ENCODE data around the gene FBXO24.
"Not testable (repeated sequence)": the region's sequence is repeated elsewhere in the genome, so short reads cannot be mapped to it uniquely, and the experiment has no call there.

The FBXO24 gene, protein sequence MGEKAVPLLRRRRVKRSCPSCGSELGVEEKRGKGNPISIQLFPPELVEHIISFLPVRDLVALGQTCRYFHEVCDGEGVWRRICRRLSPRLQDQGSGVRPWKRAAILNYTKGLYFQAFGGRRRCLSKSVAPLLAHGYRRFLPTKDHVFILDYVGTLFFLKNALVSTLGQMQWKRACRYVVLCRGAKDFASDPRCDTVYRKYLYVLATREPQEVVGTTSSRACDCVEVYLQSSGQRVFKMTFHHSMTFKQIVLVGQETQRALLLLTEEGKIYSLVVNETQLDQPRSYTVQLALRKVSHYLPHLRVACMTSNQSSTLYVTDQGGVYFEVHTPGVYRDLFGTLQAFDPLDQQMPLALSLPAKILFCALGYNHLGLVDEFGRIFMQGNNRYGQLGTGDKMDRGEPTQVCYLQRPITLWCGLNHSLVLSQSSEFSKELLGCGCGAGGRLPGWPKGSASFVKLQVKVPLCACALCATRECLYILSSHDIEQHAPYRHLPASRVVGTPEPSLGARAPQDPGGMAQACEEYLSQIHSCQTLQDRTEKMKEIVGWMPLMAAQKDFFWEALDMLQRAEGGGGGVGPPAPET

DNA sequence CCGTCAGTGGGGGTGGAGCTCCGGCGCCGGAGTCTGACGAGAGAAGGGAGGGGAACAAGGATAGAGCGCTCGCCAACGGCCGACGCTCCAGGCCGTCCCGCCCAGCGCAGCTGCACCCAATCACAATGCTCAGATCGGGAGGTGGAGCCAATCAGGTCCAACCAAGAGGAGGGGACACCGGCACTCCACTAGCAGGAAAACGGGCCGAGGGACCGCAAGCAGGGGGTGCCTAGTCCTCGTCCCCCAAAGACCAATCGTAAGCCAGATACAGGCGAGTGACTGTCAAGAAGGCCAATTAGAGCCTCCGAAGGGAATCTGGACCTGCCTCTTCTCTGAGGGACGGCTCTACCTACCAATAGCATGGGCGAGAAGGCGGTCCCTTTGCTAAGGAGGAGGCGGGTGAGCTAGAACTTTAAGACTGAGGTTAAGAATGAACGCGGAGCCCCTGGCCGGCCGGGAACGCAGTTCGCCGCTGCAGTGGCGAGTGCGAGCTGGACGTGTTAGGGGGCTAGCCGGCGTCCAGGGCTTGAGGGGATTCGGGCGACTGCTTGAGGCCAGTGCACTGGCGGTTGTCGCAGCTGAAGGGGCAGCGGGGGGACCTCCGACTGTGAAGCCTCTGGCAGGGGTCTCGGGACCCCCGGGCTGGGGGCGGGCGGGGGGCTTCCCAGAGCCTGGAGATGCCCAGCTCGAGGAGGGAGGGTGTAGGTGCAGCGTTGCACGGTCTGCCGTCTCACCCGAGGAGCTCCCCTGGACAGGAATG lies at the start of gene FBXO24:
Gene FBXO24, plus strand, starts transcription at position 63 of the 760 bp plus-strand sequence. Its CDS starts 298 bp downstream, at position 361.
- peak; percentile 96 for DNase-seq

DNA sequence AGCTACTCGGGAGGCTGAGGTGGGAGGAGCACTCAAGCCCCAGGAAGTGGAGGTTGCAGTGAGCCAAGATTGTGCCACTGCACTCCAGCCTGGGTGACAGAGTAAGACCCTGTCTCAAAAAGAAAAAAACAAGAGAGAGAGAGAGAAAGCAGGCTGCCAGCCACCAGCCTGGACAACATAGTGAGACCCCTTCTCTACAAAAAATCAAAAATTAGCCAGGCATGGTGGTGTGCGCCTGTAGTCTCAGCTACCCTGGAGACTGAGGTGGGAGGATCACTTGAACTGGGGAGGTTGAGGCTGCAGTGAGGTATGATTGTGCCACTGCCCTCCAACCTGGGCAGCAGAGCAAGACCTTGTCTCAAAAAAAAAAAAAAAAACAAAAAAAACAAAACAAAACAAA lies 49.4 kb upstream of the FBXO24 start:
- not testable (repeated sequence) for DNase-seq

DNA sequence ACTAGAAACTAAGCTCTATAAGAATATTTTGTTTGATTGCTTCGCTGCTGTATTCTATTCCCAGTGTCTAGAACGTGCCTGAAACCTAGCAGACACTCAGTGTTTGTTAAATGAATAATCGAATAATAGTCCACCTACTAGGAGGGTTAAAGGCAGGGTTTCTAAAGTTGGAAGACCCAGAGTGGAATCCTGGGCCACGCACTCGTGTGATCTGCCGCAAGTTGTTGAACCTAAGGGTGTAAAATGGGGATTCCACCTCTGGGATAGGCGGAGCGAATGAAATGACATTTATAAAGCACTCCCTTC lies 47.8 kb upstream of the FBXO24 start:
- no peak for DNase-seq

DNA sequence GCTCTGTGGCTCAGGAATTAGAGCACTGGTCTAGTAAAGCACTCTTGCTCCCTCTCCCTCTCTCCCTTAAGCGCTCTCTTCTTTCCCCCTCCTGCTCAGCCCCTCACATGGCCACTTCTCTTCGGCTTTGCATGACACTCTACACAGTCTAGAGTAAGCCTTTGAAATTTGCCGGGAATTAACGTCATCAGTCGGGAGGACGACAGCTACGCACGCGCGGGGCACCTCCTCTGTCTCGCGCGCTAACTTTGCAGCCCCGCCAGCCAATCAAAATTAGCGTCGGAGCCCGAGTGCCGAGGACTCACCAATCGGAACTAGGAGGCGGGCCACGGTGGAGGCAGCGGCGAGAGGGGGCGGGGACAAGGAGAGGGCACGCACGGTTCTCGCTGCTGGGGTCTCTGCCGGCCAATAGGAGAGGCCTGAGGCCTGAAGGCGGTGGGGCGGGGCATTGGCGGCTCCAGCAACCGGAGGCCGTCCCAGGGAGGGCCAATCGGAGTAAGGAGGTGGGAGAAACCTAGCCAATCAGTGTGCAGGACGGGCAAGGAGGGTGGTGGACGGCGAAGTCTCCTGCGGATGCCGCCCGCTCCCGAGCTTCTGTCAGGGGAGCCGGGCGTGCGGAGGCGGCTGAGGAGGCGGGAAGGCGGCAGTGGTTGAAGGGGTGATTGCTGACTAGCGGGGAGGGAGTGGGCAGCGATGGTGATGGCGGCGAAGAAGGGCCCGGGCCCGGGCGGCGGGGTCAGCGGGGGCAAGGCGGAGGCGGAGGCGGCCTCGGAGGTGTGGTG lies 47.3 kb upstream of the FBXO24 start, which contains the start of gene AGFG2:
Gene AGFG2, plus strand, starts transcription at position 550 of the 782 bp plus-strand sequence. Its CDS starts 144 bp downstream, at position 694.
- peak; percentile 97 for DNase-seq

DNA sequence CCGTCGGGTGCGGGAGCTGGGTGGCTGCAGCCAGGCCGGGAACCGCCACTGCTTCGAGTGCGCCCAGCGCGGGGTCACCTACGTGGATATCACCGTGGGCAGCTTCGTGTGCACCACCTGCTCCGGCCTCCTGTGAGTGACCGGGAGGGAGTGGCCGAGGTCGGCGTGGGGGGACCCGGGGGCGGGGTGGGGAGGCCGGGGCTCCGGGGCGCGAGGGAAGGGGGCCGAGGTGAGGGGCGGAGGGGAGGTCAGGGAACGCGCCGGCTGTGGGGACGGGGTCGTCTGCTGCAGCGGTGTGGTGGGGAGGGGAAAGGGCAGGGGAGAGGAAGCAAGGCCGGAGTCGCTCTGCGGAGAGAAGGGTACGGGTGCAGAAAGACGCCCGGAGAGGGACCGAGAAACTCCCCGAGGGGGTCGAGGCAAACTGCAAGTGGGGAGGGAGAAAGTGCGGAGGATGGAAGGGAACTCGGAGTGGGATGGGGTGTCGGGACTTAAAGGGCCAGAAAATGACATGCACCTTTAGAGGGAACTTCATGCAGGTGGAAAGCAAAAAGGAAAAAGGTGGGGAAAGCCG lies 46.6 kb upstream of the FBXO24 start:
- no peak for DNase-seq

DNA sequence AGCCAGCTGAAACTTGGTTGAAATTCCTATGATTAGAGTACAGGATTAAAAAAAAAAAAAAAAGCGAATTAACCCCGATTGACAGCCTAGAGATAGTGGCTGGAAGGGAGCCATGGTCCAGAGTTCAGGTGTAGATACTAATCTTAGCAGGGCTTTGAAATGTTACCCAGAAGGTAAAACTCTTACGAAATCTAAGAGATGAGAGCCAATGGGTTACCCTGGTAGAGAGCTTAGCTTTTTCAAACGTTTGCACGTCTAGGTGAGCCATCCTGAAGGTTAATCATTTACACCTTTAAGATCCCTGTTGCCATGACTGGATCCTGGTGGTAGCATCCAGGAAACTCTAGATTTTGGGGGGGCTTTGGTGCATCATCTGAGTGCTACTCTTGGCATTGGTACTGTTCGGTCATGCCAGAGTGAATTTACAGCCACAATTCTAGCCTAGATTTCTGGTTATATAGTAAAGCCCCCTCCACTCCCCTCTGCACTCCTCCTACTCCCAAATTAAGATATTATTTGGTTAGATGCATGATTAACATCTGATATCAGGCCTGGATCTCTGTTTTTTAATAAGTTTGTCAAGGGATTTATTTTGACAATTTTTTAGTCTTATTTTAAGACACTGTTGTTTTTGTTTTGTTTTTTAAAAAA lies 45.9 kb upstream of the FBXO24 start:
- DNase-seq: no peak

DNA sequence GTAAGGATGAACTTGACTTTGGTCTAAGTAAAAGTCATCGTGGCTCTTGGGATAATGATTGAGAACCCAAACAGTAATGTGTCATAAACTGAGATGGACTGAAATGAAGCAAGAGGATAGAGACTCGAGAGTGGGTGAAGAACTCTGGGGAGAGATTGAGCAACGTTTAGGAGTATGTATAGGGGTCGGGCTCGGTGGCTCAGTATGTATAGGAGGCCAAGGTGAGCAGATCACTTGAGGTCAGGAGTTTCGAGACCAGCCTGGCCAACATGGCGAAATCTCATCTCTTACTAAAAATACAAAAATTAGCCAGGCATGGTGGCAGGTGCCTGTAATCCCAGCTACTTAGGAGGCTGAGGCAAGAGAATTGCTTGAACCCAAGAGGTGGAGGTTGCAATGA lies 44.8 kb upstream of the FBXO24 start:
- DNase-seq: not testable (repeated sequence)

DNA sequence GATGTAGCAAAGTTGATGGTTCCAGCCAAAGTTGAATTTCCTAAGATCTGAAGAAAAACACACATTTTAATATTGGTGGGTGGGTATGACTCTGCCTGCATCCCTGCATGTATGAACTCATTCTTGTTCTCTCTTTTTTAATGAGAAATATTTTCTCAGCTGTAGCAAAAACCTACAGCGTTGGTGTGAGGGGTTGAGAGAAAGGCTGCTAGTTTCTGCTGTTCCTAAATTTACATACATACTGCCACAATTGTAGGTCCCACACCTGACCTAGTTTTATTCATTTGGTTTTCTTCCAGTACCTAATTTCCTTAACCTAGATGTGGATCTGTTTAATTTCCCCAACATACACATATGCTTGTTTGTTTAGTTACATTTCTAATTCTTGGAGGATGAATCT lies 42.5 kb upstream of the FBXO24 start:
- DNase-seq: no peak

DNA sequence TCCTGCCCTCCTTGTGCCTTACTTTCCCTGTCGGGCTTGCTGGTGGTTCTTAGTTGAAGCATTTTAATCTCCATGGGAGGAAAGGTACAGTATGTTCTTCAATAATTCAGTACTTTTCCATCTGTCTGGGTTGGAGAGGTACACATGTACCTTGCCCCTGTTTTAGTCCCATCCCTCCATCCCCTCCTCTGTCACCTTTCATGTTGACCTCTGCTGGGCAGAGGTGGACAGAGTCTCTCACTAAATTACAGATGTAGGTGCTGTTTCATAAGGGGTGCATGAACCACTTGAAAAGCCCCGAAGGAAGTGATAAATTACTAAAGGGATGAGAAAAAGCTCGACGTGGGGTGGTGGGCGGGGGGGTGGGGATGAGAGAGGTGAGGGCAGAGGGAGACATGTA lies 41.7 kb upstream of the FBXO24 start:
- DNase-seq: no peak

DNA sequence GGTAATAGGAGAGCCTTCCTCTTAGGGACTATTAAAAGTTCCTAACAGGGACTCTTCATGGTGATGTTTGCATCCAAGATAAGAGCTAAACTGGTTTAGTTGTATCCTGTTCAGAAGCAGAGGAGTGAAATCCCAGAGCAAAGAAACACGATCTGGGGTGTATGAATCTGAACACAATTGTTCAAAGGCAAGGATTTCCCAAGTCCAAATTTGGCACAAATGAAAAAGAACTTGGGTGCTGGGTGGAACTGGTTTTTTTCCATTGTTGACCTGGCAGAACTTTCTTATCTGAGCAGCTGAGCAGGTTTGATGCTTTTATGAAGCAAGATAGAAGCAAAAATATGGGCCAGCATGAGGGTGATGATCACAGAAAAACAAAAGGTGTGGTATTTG lies 41.2 kb upstream of the FBXO24 start:
- no peak for DNase-seq

DNA sequence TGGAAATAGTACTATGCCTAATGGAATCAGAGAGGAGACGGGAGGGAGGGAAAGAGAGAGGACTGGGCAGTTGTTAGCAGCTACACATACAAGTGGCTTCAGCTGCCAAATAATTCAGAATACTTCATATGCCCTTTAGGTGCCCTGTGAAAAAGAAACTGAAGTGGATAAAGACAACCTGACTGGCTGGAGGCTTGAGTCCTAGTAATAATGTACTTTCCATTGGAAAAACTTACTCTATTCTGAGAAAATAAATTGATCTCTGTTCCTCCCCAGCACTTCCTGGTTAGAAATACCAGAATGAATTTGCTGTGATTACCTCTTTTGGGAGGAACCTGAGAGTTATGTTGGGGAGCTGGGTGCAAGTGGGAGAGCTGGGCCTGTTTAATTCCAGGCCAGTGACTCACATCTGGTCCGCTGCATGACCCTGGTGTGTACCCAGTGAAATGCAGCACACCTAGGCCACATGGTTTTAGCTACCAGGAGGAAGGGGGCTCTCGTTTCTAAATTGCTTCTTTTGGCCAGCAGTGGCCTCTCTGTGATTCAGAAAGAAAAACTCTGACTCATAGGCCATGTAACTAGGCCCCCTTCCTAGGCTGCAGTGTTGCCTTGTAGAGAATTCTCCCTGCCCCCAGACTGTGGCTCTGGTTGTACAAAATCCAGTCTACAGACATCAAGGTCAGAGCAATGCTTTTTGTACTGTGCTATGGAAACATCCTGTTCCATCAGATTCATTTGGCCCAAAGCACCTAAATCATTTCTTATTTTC lies 40.6 kb upstream of the FBXO24 start:
- peak; percentile 39 for DNase-seq

DNA sequence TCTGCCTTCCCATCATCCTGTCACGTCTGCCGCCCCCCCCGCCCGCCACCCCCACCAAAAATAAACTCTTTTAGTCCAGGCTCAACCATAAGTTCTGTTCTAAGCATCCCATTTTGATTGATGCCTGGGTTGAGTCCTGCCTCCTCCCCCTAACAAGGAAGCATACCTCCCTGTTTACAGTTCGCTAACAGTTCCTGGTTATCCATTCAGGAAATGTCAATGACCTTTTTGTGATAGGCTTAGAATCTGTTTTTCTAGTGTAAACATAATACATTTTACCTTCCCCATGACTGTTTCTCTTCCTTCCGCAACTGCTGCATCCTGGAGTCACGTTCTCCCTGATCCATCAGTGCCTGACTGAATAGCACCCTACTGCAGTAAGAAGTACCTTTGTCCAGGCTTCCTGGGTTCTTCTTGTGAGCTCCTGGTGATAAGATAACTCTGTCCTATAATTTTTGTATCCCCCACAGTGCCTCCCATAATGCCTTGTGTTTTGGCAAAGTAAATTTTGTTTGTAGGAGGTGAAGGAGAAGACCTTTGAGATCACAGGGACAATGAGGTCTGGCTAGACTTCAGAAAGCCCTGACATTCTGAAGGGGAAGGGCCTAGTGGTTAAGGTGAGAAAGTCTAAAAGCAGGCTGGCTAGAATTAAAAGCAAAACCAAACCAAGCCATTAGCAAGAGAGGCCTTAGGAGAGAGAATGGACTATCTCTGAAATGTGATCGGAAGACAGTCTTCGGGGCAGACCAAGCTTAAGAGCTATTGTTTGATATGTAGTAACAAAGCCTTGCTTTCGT lies 39.8 kb upstream of the FBXO24 start:
- no peak for DNase-seq

DNA sequence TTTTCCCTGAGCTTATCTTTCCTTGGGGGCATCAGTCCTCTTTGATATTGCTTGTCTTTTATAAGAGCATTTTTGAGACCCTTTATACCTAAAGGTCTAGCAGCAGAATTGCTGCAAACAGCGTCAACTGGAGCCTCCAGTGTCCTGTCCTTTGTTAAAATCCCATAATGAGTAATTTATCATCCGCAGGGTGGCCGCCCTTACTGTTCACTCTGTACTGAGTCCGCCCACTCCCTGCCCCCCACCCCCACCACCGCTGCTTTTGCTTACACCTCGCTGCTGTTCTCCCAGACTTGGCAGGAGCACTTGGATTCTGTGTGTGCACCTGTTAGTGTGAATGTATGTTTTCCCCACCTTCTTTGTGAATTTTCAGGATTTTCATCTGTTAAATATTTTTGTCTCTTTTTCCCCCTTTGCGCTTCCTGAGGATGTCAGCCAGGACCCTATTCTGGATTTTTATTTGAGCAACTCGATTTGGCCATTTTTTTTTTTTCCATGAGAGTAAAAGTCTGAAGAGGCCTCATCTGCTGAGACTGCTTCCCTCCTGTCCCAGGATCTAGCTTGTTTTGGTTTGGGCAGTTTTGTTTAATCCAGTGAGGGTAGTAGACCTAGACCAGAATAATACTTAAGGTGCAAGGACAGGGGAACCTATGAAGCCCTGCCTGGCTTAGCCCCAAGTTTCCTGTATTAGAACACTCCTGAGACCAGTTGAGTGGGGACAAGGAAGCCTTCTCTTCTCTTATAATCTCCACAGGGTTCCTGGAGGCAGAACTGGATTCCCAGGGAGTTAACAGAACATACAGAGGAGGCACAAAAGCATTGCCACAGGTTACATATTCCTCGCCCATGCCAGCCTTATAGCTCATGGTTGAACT lies 39.0 kb upstream of the FBXO24 start:
- DNase-seq: no peak

DNA sequence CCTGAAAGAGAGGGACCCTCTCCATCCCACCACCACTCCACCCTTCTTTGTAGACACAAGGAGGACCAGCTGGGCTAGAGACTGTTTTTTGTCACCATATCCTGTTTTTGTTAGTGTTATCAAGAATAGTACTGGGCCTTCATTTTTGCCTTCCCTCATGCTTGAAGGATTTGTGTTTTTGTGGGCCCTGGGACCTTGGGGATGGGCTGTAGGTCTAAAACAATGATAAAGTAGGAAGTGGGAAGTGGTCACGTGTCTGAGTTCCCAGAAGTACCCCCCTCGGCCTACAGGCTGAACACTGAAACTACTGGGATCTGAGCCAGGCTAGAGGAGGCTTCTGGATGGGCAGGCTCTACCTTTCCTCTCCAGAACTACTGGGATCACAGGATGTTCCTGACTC lies 38.3 kb upstream of the FBXO24 start:
- no peak for DNase-seq

DNA sequence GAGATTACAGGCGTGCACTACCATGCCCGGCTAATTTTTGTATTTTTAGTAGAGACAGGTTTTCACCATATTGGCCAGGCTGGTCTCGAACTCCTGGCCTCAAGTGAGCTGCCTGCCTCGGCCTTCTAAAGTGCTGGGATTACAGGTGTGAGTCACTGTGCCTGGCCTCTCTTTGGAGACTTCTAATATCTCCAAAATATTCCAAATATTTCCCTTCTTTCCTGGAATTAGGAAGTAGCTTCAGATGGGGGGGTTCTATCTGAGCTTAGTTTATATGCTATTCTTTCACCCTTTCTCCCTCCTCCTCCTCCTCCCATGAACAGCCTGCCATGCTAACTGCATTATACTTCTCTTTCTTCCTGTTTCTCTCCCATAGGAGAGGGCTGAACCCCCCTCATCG lies 37.7 kb upstream of the FBXO24 start:
- not testable (repeated sequence) for DNase-seq

DNA sequence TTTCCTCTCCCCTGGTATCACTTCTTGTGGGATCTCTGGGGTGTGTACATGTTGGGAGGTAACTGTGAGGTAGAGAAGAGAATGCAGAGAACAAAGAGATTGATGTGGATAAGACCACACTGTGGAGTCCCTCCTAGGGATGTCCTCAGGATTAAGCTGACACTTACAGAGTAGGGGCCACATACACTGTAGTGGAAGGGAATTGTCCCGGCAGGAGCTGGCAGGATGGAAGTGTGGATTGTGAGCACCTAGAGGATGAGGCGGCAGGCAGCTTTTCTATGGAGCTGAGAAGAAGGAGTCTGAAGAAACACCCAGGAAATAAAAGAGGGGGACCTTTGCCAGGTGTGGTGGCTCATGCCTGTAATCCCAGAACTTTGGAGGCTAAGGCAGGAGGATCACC lies 33.6 kb upstream of the FBXO24 start:
- no peak for DNase-seq

DNA sequence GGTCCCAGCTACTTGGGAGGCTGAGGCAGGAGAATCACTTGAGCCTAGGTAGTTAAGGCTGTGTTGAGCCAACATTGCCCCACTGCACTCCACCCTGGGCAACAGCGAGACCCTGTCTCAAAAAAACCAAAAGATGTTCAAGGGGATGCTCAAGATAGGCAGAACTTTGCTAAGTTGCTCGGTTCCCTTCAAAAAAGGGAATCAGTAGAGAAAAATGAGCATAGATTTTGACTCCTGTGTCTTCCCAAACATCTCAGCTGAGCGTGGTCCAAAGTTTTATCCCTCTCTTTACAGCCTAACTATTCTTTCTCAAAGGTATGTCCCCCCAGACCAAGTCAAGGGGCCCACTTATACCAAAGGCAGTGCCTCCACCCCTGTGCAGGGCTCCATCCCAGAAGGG lies 33.1 kb upstream of the FBXO24 start:
- DNase-seq: no peak

DNA sequence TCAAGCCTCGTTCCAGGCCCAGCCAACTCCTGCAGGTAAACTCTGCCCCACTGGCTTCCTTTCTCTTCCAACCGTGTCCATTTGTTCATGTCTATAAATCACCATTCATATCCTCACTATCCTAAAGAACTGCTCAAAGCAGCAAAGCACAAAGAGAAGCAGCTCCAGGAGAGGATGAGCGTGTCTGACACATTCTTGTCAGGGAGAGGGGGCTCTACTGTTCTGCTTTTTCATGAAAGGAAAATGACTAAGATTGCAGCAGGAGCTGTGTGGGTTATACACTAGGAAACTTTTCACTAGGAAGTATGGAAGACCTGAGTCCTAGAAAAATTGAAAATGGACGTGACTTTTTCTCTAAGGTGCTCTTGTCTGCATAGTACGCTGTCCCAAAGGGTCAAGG lies 30.4 kb upstream of the FBXO24 start:
- no peak for DNase-seq

DNA sequence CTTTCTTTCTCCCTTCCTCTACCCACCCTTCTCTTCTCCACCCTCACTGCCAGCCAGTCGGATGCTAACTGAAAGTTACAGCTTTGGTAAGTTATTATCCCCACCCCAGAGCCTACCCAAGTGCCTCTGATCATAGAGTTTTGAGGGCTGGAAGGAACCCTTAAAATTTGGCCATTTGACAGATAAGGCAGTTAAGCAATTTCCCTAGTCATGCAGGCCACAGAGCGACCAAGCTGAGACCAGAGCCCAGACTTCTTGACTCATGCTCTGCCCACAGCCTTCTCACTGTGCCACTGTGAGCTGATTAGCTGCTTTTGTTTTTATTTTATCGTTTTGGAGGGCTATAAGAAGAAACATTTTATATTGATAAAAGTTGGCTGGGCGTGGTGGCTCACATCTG lies 29.6 kb upstream of the FBXO24 start:
- no peak for DNase-seq

DNA sequence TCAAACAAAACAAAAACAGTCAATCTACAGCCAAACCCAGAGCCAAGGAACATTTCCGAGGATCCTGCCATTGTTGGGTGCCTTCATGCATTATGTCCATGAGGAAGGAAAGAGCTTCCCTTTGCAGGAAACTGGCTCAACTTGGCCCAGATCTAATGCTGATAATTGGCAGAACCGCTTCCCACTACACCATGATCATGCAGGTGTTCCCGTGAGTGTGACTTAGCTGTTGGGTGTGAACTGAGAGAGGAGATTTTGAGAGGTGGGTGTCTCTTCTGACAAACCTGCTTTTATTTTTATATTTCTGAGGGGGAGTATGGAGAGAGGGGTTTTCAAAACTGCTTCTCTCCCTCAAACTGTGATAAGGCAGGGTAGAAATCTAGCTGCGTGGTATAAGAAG lies 27.0 kb upstream of the FBXO24 start:
- DNase-seq: no peak

All from T1000 (cell line).